A673 (cell line): ENCODE results near the gene FBXW12. TPM values are rescaled to one million over a fixed set of nuclear protein-coding genes. Genes with fewer than 3 reads are reported as not detected.

Source experiments
- BruUV-seq: library from RNA; stranded (reverse); fragments of 400-500 nt; replicated peaks from 2 replicates; lab custom pipeline; 2021; lab: Mats Ljungman, UMichigan
- CTCF ChIA-PET: fragments of 300-600 bp; sonication (Branson Sonifier 250); formaldehyde crosslinking; loops from one replicate; lab custom pipeline; 2022; ENCODE audit warnings: antibody characterized with exemption; lab: Charles Lee
- POLR2A ChIA-PET: fragments of 300-600 bp; sonication (Branson Sonifier 250); formaldehyde crosslinking; loops from one replicate; lab custom pipeline; 2022; ENCODE audit warnings: antibody characterized with exemption; ENCODE audit not compliant: low non-redundant PET; lab: Charles Lee
- DNase-seq: peaks from one replicate; pipeline ENCODE4 v3.0.0-alpha.2; 2015; ENCODE audit warnings: low spot score
- H3K27ac ChIP-seq: fragments of 200-600 bp; sonication (generic); 2 replicates; pipeline ENCODE4 v1.5.1; 2016; ENCODE audit warnings: mixed run types, low read depth, mild to moderate bottlenecking, mixed read lengths, antibody characterized with exemption, low read length; ENCODE audit not compliant: poor library complexity, severe bottlenecking
- H3K27me3 ChIP-seq: fragments of 200-600 bp; sonication (generic); replicated peaks from 2 replicates; pipeline ENCODE4 v1.6.1; 2017; ENCODE audit warnings: mixed run types, low read depth, mild to moderate bottlenecking, mixed read lengths, antibody characterized with exemption, low read length; ENCODE audit not compliant: insufficient read depth, poor library complexity
- H3K36me3 ChIP-seq: fragments of 200-600 bp; sonication (generic); 2 replicates; pipeline ENCODE4 v1.6.1; 2016; ENCODE audit warnings: mixed run types, mild to moderate bottlenecking, mixed read lengths, antibody characterized with exemption, low read length; ENCODE audit not compliant: insufficient read depth, poor library complexity, severe bottlenecking
- H3K4me1 ChIP-seq: fragments of 200-600 bp; sonication (generic); 2 replicates; pipeline ENCODE4 v1.6.1; 2017; ENCODE audit warnings: mixed run types, mild to moderate bottlenecking, mixed read lengths, antibody characterized with exemption, low read length; ENCODE audit not compliant: insufficient read depth, poor library complexity, severe bottlenecking
- H3K4me3 ChIP-seq: fragments of 200-600 bp; sonication (generic); 2 replicates; pipeline ENCODE4 v1.5.1; 2016; ENCODE audit warnings: low read depth, mixed run types, mild to moderate bottlenecking, mixed read lengths, low read length; ENCODE audit not compliant: poor library complexity, severe bottlenecking
- H3K9me3 ChIP-seq: fragments of 200-600 bp; sonication (generic); 2 replicates; pipeline ENCODE4 v1.6.1; 2016; ENCODE audit warnings: mixed run types, low read depth, mild to moderate bottlenecking, mixed read lengths, antibody characterized with exemption, low read length; ENCODE audit not compliant: poor library complexity, severe bottlenecking
- EZH2 ChIP-seq: fragments of 200-600 bp; sonication (generic); IDR thresholded peaks from 2 replicates; pipeline ENCODE4 v1.6.1; 2017; ENCODE audit warnings: borderline replicate concordance, low read depth, mild to moderate bottlenecking, mixed read lengths, antibody characterized with exemption, low read length; ENCODE audit not compliant: poor library complexity, severe bottlenecking
- intact Hi-C: fragments of 100-400 bp; cut with micrococcal nuclease; formaldehyde crosslinking; loops from one replicate; pipeline ENCODE4 v1.10.0; 2022; ENCODE audit not compliant: unreplicated experiment
- total RNA-seq: library from RNA; stranded (reverse); gene quantifications from 2 replicates; pipeline ENCODE4 v1.2.3, GENCODE V29; 2021
- TF ChIP-seq, protein P1 (sequence below): fragments of 300-800, 200-600 bp; sonication (generic); conservative IDR thresholded peaks from 2 replicates; pipeline ENCODE4 v1.5.1; 2017; ENCODE audit warnings: low read depth, mild to moderate bottlenecking, antibody characterized with exemption, low read length, moderate library complexity, mixed read lengths

Gene FBXW12
- total RNA-seq, 1 experiment from 2014 or later = 0.60 TPM

DNA sequence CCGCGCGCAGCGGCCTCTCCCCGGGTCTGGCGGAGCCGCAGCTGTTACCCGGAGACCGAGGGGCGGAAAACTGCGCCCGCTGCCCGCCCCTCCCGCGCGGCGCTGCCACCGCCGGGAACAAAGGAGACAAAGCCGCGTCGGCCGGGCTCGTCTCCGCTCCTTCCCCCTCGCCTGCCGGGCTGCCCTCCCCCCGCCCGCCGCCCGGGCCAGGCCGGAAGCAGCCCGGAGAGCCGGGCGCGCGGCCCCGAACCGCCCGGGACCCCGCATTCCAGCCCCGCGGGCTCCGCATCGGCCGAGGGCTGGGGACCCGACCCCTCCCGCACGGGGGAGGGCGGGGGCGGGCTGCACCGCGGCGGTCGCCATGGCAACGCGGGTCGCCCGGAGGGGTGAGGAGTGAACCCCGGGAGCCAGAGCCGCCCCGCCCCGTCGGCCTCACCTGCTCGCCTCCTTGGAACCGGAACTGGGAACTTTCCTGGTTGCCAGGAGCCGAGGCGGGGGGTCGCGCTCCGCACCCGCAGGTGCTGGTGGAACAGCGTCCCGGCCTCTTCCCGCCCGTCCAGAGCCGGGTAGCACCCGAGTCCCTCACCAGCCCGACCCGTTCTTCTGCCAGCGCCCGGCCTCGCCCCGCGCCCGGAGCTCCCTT is 57.4 kb downstream of the FBXW12 start:
- H3K36me3 ChIP-seq = no peaks in the 10 kb centered on the region
- intact Hi-C loops = no loop called here
- POLR2A ChIA-PET = no interaction called here
- H3K4me1 ChIP-seq = peaks cover 7% of the 10 kb centered on the region
- DNase-seq = peak; percentile 42
- no TSS peak for BruUV-seq
- H3K27ac ChIP-seq = peak overlapping the region; percentile 77
- H3K4me3 ChIP-seq = peak overlapping the region; percentile 62
- no peaks in the 10 kb centered on the region for H3K27me3 ChIP-seq
- TF ChIP-seq, protein P1, sequence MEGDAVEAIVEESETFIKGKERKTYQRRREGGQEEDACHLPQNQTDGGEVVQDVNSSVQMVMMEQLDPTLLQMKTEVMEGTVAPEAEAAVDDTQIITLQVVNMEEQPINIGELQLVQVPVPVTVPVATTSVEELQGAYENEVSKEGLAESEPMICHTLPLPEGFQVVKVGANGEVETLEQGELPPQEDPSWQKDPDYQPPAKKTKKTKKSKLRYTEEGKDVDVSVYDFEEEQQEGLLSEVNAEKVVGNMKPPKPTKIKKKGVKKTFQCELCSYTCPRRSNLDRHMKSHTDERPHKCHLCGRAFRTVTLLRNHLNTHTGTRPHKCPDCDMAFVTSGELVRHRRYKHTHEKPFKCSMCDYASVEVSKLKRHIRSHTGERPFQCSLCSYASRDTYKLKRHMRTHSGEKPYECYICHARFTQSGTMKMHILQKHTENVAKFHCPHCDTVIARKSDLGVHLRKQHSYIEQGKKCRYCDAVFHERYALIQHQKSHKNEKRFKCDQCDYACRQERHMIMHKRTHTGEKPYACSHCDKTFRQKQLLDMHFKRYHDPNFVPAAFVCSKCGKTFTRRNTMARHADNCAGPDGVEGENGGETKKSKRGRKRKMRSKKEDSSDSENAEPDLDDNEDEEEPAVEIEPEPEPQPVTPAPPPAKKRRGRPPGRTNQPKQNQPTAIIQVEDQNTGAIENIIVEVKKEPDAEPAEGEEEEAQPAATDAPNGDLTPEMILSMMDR = no peak
- no peak for TF ChIP-seq EZH2
- H3K9me3 ChIP-seq = no peaks in the 10 kb centered on the region
- CTCF ChIA-PET = no interaction called here

DNA sequence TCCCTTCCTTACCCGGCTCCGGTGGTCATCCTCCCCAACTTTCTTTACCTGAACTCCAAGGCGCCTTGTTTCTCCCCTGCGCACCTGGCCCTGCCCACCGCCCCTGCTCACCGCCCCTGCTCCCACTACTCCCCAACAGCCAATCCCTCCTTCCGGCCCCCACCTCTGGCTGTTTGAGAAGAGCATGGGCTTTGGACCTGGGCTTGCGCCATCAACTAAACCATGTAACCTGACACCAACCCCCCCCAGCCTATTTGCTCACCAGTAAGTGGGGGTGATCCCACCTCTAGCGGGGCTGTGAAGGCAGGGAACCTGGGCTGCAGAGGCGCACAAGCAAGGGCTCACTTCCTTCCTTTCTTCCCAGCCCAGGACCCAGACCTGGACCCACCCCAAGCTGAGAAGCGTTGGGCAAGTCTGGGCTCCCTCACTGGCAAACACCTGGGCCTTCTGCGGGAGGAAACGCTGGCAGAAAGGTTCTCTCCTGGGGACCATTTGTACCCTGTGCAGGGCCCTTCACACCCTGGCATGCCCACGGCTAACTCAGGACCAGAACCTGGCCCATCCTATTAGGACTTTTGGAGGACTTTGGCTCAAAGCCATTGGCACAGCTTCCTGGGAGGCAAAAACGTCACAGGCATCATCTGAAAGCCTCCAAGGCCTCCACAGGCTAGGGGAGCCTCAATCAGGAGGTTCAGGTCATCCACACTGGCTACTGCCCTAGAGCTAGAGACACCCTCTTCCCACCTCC is 58.1 kb downstream of the FBXW12 start, which contains the start of gene PLXNB1:
Gene PLXNB1, minus strand, starts transcription at position 127 of the 748 bp plus-strand sequence. CDS start 5,475 bp downstream, outside the sequence.
- no TSS peak for BruUV-seq
- peak within 1 kb of the TSS; percentile 77 for H3K27ac ChIP-seq

DNA sequence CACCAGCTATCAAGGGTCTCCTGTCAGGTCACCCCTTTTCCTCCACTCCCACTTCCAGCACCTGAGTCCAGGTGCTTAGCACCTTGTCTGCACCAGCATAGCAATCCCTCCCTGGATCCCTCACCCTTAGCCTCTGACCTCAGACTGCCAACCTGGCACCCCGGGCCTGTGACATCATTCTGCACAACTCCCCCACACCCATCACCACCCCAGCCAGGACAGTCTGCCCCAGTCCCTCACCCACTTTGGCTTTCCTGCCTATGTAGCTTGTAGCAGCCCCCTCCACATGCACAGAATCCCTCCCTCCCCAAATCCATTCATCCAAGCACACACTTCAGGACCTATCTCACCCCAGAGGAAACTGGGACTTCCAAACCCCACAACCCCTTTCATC is 58.7 kb downstream of the FBXW12 start:
- CTCF ChIA-PET = no interaction called here
- BruUV-seq = no TSS peak
- intact Hi-C loops = loop anchor here (5.0 kb wide), 1 partner anchor 158 kb away; no protein-coding TSS in a partner anchor
- H3K27me3 ChIP-seq = no peaks in the 10 kb centered on the region
- TF ChIP-seq, protein P1 = no peak
- no peak for TF ChIP-seq EZH2
- no peaks in the 10 kb centered on the region for H3K9me3 ChIP-seq
- peaks cover 7% of the 10 kb centered on the region for H3K4me1 ChIP-seq
- POLR2A ChIA-PET = no interaction called here
- H3K27ac ChIP-seq = no peak overlapping the region
- no peak overlapping the region for H3K4me3 ChIP-seq
- no peaks in the 10 kb centered on the region for H3K36me3 ChIP-seq
- no peak for DNase-seq

More for the DNA sequence above, 58.1 kb downstream of the FBXW12 start, which contains the start of gene PLXNB1:
- intact Hi-C loops = loop anchor here (5.0 kb wide), 1 partner anchor 158 kb away; no protein-coding TSS in a partner anchor
- Histone ChIP-seq H3K4me3 (peak within 1 kb of the TSS; percentile 62), H3K27me3 (no peaks in the 10 kb centered on the region), H3K36me3 (no peaks in the 10 kb centered on the region), H3K4me1 (peaks cover 7% of the 10 kb centered on the region), H3K9me3 (no peaks in the 10 kb centered on the region)
- POLR2A ChIA-PET = no interaction called here
- peak; percentile 40 for DNase-seq
- CTCF ChIA-PET = no interaction called here
- TF ChIP-seq, protein P1 = no peak
- TF ChIP-seq EZH2 = no peak
